Measurements from ENCODE around the gene GOLGA2. TPM values are rescaled to one million over a fixed set of nuclear protein-coding genes. Genes with fewer than 3 reads are reported as not detected.
"Not testable (repeated sequence)": the region's sequence is repeated elsewhere in the genome, so short reads cannot be mapped to it uniquely, and the experiment has no call there.

Gene GOLGA2
- total and polyA plus RNA-seq, 2 donors (not counting 1 experiment from before 2014, with no cell fraction given) = 118 to 126 TPM

DNA sequence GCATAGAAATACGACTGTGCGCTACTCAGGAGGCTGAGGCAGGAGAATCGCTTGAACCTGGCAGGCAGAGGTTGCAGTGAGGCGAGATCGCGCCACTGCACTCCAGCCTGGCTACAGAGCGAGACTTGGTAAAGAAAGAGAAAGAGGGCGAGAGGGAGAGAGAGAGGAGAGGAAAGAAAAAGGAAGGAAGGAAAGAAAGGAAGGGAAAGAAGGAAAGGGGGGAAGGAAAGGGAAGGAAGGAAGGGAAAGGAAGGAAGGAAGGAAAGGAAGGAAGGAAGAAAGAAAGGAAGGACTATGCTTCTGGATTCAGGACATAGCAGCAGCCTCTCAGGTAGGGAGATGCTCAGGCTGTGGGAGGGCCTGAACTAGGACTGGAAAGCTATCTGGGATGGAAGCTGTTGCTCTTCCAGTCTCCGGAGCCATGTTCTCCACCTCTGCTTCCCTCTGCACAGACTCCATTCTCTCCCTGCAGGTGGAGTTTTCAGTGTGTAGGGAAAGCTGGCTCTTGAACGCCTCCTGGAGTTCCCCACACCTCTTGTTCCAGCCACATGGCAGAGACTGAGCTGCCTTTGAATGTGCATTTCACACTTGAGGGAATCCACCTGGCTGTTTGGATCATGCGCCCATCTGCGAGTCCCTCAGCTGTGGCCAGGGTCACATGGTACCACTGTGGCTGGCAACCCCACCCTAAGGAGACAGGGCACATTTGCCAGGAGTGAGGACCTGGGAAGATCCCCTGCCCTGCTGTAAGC, 9.4 kb upstream of the GOLGA2 start:
- peaks cover 11% of the 10 kb centered on the region for H3K36me3 ChIP-seq (ENCODE audit: control insufficient read depth, insufficient read depth, low read length)
- H3K4me2 ChIP-seq (ENCODE audit: extremely low read depth, insufficient read depth, low read length) = no peak overlapping the region
- no peaks in the 10 kb centered on the region for H3K27me3 ChIP-seq (ENCODE audit: control insufficient read depth, insufficient read depth, low read length)
- no peak overlapping the region for H2AFZ ChIP-seq (ENCODE audit: low read length)
- no peak overlapping the region for H3K9ac ChIP-seq (ENCODE audit: insufficient read depth, low read length)
- H4K20me1 ChIP-seq (ENCODE audit: control insufficient read depth, extremely low read depth, insufficient read depth, low read length) = no peaks in the 10 kb centered on the region
- H3K79me2 ChIP-seq (ENCODE audit: control insufficient read depth, insufficient read depth, low read length) = no peaks in the 10 kb centered on the region
- DNase-seq (ENCODE audit: low read depth in 2 of 2) = no peak
- TF ChIP-seq, protein P1, sequence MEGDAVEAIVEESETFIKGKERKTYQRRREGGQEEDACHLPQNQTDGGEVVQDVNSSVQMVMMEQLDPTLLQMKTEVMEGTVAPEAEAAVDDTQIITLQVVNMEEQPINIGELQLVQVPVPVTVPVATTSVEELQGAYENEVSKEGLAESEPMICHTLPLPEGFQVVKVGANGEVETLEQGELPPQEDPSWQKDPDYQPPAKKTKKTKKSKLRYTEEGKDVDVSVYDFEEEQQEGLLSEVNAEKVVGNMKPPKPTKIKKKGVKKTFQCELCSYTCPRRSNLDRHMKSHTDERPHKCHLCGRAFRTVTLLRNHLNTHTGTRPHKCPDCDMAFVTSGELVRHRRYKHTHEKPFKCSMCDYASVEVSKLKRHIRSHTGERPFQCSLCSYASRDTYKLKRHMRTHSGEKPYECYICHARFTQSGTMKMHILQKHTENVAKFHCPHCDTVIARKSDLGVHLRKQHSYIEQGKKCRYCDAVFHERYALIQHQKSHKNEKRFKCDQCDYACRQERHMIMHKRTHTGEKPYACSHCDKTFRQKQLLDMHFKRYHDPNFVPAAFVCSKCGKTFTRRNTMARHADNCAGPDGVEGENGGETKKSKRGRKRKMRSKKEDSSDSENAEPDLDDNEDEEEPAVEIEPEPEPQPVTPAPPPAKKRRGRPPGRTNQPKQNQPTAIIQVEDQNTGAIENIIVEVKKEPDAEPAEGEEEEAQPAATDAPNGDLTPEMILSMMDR (conservative IDR thresholded peaks at IDR 0.05 in 1 of 2, IDR thresholded peaks at IDR 0.05 in 1 of 2; ENCODE audit: low read depth in 1 of 2, low read length in 2 of 2) = no peak
- no peak for TF ChIP-seq EZH2 (IDR thresholded peaks at IDR 0.05; ENCODE audit: low read length, missing control alignments)
- H3K4me3 ChIP-seq (replicated peaks in 1 of 4; ENCODE audit: control extremely low read depth in 1 of 4, insufficient read depth in 1 of 4, low read depth in 3 of 4, low read length in 4 of 4) = no peak overlapping the region
- H3K27ac ChIP-seq (ENCODE audit: insufficient read depth, low read length) = no peak overlapping the region
- no peaks in the 10 kb centered on the region for H3K4me1 ChIP-seq (ENCODE audit: control insufficient read depth, extremely low read depth, insufficient read depth, low read length)
- H3K9me3 ChIP-seq (ENCODE audit: control insufficient read depth, insufficient read depth, low read depth, low read length) = no peaks in the 10 kb centered on the region

DNA sequence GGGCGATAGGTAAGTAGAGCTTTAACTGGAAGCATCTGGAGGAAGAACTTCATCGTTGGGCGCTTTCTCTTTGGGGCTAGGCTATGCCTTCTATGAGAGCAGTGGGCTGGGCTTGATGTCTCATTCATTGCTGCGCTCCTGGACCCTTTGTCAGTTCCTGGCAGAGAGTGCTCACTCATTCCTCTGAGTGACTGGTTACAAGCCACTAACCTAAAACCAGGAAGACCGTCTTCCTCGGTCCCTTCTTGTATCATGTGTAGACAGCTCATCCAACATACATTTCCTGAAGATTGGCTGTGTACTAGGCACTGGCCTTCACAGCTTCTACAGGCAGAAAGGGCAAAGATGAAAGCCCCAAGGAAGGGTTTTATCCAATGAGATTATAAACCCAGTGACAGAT, 6.7 kb upstream of the GOLGA2 start:
- no peaks in the 10 kb centered on the region for H3K9me3 ChIP-seq (ENCODE audit: control insufficient read depth, insufficient read depth, low read depth, low read length)
- no peak overlapping the region for H3K9ac ChIP-seq (ENCODE audit: insufficient read depth, low read length)
- no peak overlapping the region for H2AFZ ChIP-seq (ENCODE audit: low read length)
- peak in 1 of 2 donors; percentile 81 for DNase-seq (ENCODE audit: low read depth in 2 of 2)
- H4K20me1 ChIP-seq (ENCODE audit: control insufficient read depth, extremely low read depth, insufficient read depth, low read length) = no peaks in the 10 kb centered on the region
- H3K27me3 ChIP-seq (ENCODE audit: control insufficient read depth, insufficient read depth, low read length) = no peaks in the 10 kb centered on the region
- no peak overlapping the region for H3K4me3 ChIP-seq (replicated peaks in 1 of 4; ENCODE audit: control extremely low read depth in 1 of 4, insufficient read depth in 1 of 4, low read depth in 3 of 4, low read length in 4 of 4)
- H3K4me2 ChIP-seq (ENCODE audit: extremely low read depth, insufficient read depth, low read length) = no peak overlapping the region
- TF ChIP-seq, protein P1 (conservative IDR thresholded peaks at IDR 0.05 in 1 of 2, IDR thresholded peaks at IDR 0.05 in 1 of 2; ENCODE audit: low read depth in 1 of 2, low read length in 2 of 2) = no peak
- no peak for TF ChIP-seq EZH2 (IDR thresholded peaks at IDR 0.05; ENCODE audit: low read length, missing control alignments)
- H3K27ac ChIP-seq (ENCODE audit: insufficient read depth, low read length) = no peak overlapping the region
- H3K79me2 ChIP-seq (ENCODE audit: control insufficient read depth, insufficient read depth, low read length) = peaks cover 2% of the 10 kb centered on the region
- H3K4me1 ChIP-seq (ENCODE audit: control insufficient read depth, extremely low read depth, insufficient read depth, low read length) = no peaks in the 10 kb centered on the region
- peaks cover 8% of the 10 kb centered on the region for H3K36me3 ChIP-seq (ENCODE audit: control insufficient read depth, insufficient read depth, low read length)

- peaks cover 1% of the 10 kb centered on the region for H3K36me3 ChIP-seq (ENCODE audit: control insufficient read depth, insufficient read depth, low read length)
- no peaks in the 10 kb centered on the region for H3K9me3 ChIP-seq (ENCODE audit: control insufficient read depth, insufficient read depth, low read depth, low read length)
- no peak overlapping the region for H2AFZ ChIP-seq (ENCODE audit: low read length)
- no peak overlapping the region for H3K4me2 ChIP-seq (ENCODE audit: extremely low read depth, insufficient read depth, low read length)
- no peaks in the 10 kb centered on the region for H4K20me1 ChIP-seq (ENCODE audit: control insufficient read depth, extremely low read depth, insufficient read depth, low read length)
- DNase-seq (ENCODE audit: low read depth in 2 of 2) = no peak
- TF ChIP-seq, protein P1 (conservative IDR thresholded peaks at IDR 0.05 in 1 of 2, IDR thresholded peaks at IDR 0.05 in 1 of 2; ENCODE audit: low read depth in 1 of 2, low read length in 2 of 2) = no peak
- TF ChIP-seq EZH2 (IDR thresholded peaks at IDR 0.05; ENCODE audit: low read length, missing control alignments) = no peak
- H3K4me3 ChIP-seq (replicated peaks in 1 of 4; ENCODE audit: control extremely low read depth in 1 of 4, insufficient read depth in 1 of 4, low read depth in 3 of 4, low read length in 4 of 4) = no peak overlapping the region
- H3K27me3 ChIP-seq (ENCODE audit: control insufficient read depth, insufficient read depth, low read length) = no peaks in the 10 kb centered on the region
- H3K9ac ChIP-seq (ENCODE audit: insufficient read depth, low read length) = no peak overlapping the region
- H3K4me1 ChIP-seq (ENCODE audit: control insufficient read depth, extremely low read depth, insufficient read depth, low read length) = no peaks in the 10 kb centered on the region
- peaks cover 9% of the 10 kb centered on the region for H3K79me2 ChIP-seq (ENCODE audit: control insufficient read depth, insufficient read depth, low read length)
- H3K27ac ChIP-seq (ENCODE audit: insufficient read depth, low read length) = no peak overlapping the region
These were observed 4.3 kb upstream of the GOLGA2 start for GRCh38 chr9:128280084-128280622.

- not testable (repeated sequence) for H2AFZ ChIP-seq (ENCODE audit: low read length); H3K36me3 ChIP-seq (ENCODE audit: control insufficient read depth, insufficient read depth, low read length); H3K4me1 ChIP-seq (ENCODE audit: control insufficient read depth, extremely low read depth, insufficient read depth, low read length); H3K27ac ChIP-seq (ENCODE audit: insufficient read depth, low read length); H3K27me3 ChIP-seq (ENCODE audit: control insufficient read depth, insufficient read depth, low read length); H3K4me2 ChIP-seq (ENCODE audit: extremely low read depth, insufficient read depth, low read length); H3K4me3 ChIP-seq (replicated peaks in 1 of 4; ENCODE audit: control extremely low read depth in 1 of 4, insufficient read depth in 1 of 4, low read depth in 3 of 4, low read length in 4 of 4); H4K20me1 ChIP-seq (ENCODE audit: control insufficient read depth, extremely low read depth, insufficient read depth, low read length); H3K9ac ChIP-seq (ENCODE audit: insufficient read depth, low read length); H3K9me3 ChIP-seq (ENCODE audit: control insufficient read depth, insufficient read depth, low read depth, low read length)
- H3K79me2 ChIP-seq (ENCODE audit: control insufficient read depth, insufficient read depth, low read length) = peaks cover 17% of the 10 kb centered on the region
- DNase-seq (ENCODE audit: low read depth in 2 of 2) = peak in 1 of 2 donors; percentile 34
These were observed 3.6 kb upstream of the GOLGA2 start for GRCh38 chr9:128279088-128280073.

Data from fibroblast of lung (primary cell).